ENCODE results near the gene STK38L. TPM values are rescaled to one million over a fixed set of nuclear protein-coding genes. Genes with fewer than 3 reads are reported as not detected.

STK38L gene
- polyA plus RNA-seq, 1 of the 3 experiments (the other 2 are of a cell fraction) = 4.7 TPM

- no peak overlapping the region for H3K4me2 ChIP-seq
- H2AFZ ChIP-seq (ENCODE audit: low read depth) = no peak overlapping the region
- 100% methylated on average over 4 of the region's 4 CpGs for WGBS (ENCODE audit: low lambda C conversion rate)
- no peaks in the 10 kb centered on the region for H3K9me2 ChIP-seq
- CTCF ChIA-PET = interaction anchor here (1.6 to 2.4 kb wide), 2 partner anchors 60 to 63 kb away, joined by 3 to 7 read pairs; no protein-coding TSS in a partner anchor
- no peak for TF ChIP-seq ELF1 (IDR thresholded peaks at IDR 0.05)
- no peak for TF ChIP-seq RXRA (IDR thresholded peaks at IDR 0.05; ENCODE audit: borderline replicate concordance, low read depth)
- no peak for TF ChIP-seq NFIC (IDR thresholded peaks at IDR 0.05; ENCODE audit: borderline replicate concordance)
- TF ChIP-seq SMC3 (IDR thresholded peaks at IDR 0.05; ENCODE audit: low read depth, low read length) = no peak
- TF ChIP-seq TEAD4 (IDR thresholded peaks at IDR 0.05; ENCODE audit: borderline replicate concordance, insufficient read depth) = no peak
- TF ChIP-seq GATA2 (CRISPR knock-in tag; IDR thresholded peaks at IDR 0.05) = no peak
- TF ChIP-seq YY1 (IDR thresholded peaks at IDR 0.05; ENCODE audit: low read depth) = no peak
- TF ChIP-seq MXI1 (IDR thresholded peaks at IDR 0.05; ENCODE audit: low read depth, low read length) = no peak
- TF ChIP-seq ZBTB33 (IDR thresholded peaks at IDR 0.05; ENCODE audit: borderline replicate concordance, low read depth) = no peak
- no peak for TF ChIP-seq JUND (IDR thresholded peaks at IDR 0.05)
- no peak for TF ChIP-seq SIN3A (IDR thresholded peaks at IDR 0.05; ENCODE audit: borderline replicate concordance, low read depth, low read length)
- TF ChIP-seq RCOR1 (IDR thresholded peaks at IDR 0.05; ENCODE audit: low read length) = no peak
- no peak for TF ChIP-seq EZH2phosphoT487 (IDR thresholded peaks at IDR 0.05; ENCODE audit: borderline replicate concordance, low read depth)
- TF ChIP-seq USF1 (IDR thresholded peaks at IDR 0.05; ENCODE audit: borderline replicate concordance, low read depth) = no peak
- no peak for TF ChIP-seq NRF1 (IDR thresholded peaks at IDR 0.05; ENCODE audit: low read depth, low read length)
- TF ChIP-seq EP300 (IDR thresholded peaks at IDR 0.05; ENCODE audit: borderline replicate concordance in 1 of 2, low read depth in 1 of 2, low read length in 1 of 2) = no peak
- no peak for TF ChIP-seq FOXJ3 (CRISPR knock-in tag; IDR thresholded peaks at IDR 0.05)
- no peak for TF ChIP-seq RAD21 (IDR thresholded peaks at IDR 0.05; ENCODE audit: low read length)
- no peak for TF ChIP-seq FOSL2 (IDR thresholded peaks at IDR 0.05; ENCODE audit: borderline replicate concordance, low read depth)
- no peak for TF ChIP-seq MAX (IDR thresholded peaks at IDR 0.05; ENCODE audit: low read depth)
- H3K4me3 ChIP-seq (ENCODE audit: low read depth in 2 of 2, low read length in 1 of 2) = no peak overlapping the region
- H3K79me2 ChIP-seq (ENCODE audit: insufficient read depth) = peaks cover 33% of the 10 kb centered on the region
- no peaks in the 10 kb centered on the region for H3K27me3 ChIP-seq (ENCODE audit: insufficient read depth)
- peaks cover 11% of the 10 kb centered on the region for H3F3A ChIP-seq (replicated peaks; ENCODE audit: insufficient read depth)
- peaks cover 0 to 14% of the 10 kb centered on the region in 2 experiments; a peak in 2 of 4 replicates for H3K4me1 ChIP-seq (ENCODE audit: control insufficient read depth in 1 of 2, insufficient read depth in 2 of 2, low read depth in 1 of 2, low read length in 1 of 2)
- no peaks in the 10 kb centered on the region for H3K36me3 ChIP-seq (replicated peaks in 1 of 2; ENCODE audit: control insufficient read depth in 1 of 2, insufficient read depth in 2 of 2, low read length in 1 of 2)
- H3K9ac ChIP-seq = no peak overlapping the region
- H3K9me3 ChIP-seq = no peaks in the 10 kb centered on the region
- POLR2A ChIA-PET = no interaction called here
- no peak for DNase-seq
- H4K20me1 ChIP-seq (ENCODE audit: insufficient read depth) = no peaks in the 10 kb centered on the region
- no peak overlapping the region for H3K27ac ChIP-seq (ENCODE audit: low read depth in 2 of 2, low read length in 1 of 2)
Observed at GRCh38 chr12:27243006-27243405, 1.1 kb upstream of the STK38L start.
